Suppressor macrophage treated with lipopolysaccharide for 1 hour (primary cell): ENCODE measurements around the gene RFPL2.
"Not testable (repeated sequence)": the region's sequence is repeated elsewhere in the genome, so short reads cannot be mapped to it uniquely, and the experiment has no call there.

ENCODE experiments used
- DNase-seq, 3 donors: peaks; one replicate each; pipeline ENCODE4 v3.0.0-alpha.2; 2020 to 2022

Gene RFPL2

DNA sequence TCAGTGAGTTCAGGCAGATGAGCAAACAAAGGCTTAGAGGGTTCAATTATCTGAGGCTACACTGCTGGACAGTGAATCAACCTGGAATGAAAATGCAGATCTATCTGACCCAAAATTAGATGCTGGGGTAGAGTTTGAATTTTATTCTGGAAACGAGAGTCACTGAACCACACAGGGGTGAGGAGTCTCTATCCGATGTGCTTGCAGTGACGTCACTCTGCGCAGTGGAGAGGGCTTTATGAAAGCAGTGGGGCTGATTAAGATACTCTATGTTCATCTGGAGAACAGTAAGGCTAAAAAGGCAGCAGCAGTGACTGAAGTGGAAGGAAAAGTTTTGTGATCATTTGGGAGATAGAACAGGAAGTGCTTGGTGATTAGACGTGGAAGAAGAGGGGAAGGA is 44.5 kb downstream of the RFPL2 start:
- DNase-seq: not testable (repeated sequence)

DNA sequence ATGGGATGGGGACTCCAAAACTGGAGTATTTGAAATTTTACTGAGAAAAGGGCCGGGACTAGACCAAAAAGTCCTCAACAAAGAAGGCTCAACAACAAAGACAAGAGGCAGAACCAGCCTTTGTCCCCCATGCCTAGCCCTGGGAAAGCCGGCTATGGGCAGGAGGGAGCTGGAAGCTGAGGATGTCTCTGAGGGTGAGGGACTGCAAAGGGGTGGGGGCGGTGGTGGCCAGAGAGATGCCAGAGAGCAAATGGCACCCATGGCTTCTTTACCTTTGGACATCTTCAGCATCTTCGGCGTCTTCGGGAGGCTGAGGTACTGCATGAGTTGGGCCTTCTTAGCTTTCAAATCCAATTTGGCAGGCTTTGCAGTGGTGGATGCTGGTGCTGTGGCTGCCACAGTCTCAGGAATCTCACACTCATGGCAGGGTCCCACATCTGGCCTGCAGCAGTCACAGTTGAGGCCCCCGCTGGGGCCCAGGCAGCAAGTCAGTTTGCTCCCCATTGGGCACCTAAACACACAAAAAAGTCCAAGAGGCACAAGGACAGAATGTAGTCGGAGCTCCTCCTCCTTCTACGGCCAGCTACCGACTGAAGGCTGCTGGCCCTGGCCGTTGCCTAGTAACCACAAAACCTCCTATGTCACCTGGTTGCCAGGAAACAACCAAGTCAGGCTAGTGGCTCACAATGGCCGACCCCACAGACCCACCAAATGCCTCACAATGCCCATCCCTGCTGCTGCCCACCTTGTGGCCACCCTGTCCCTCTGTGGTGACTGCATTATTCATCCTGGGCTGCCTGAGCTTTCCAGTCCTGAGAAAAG is 46.0 kb downstream of the RFPL2 start, which contains the start of gene C22orf42:
TSS of gene C22orf42 (minus strand) at position 592 of the 822 bp plus-strand sequence. CDS start at position 504, 88 bp downstream.
- DNase-seq: no peak

DNA sequence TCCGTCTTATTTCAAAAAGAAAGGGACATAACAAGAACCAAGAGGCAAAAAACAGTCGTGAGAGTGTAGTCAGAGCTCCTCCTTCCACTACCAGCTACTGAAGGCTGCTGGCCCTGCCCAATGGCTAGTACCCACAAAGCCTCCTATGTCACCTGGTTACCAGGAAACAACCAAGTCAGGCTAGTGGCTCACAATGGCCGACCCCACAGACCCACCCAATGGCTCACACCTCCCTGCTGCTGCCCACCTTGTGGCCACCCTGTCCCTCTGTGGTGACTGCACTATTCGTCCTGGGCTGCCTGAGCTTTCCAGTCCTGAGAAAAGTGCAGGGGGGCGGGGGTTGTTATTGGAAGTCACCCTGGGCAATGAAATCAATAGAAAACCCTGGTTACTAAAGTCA is 47.2 kb downstream of the RFPL2 start:
- DNase-seq: not testable (repeated sequence)

DNA sequence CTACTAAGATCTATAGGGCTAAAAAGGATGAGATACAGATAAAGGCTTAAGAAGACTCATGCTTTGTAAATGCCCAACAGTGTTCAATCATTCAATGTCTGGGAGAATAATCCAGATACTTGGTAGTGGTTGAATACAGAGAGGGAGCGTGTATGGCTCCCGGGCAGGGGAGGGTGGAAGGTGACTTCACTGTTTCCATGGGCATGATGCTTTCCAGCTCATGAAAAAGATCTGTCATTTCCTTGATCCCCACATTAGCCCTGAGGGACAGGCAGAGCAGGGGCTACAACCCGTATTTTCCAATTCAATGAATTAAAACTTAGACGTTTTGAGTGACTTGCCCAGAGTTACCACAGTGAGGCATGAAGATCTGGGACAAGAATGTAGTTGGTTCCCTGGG is 50.1 kb downstream of the RFPL2 start:
- not testable (repeated sequence) for DNase-seq

DNA sequence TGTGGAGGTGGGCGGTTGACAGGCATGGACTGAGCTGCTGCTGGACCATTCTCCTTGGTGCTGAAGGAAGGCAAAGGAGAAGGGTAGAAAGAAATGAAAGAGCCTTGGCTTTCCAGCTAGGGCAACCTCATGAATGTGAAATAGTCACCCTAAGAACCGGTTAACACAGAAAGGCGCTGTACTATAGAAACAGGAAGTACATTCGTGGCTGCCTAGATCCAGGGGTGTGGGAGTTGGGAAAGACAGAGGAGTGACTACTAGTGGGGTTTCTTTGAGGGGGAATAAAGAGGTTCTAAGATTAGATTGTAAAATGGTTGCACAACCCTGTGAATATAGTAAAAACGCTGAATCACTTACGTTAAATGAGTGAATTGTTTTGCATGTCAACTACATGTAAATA is 53.2 kb downstream of the RFPL2 start:
- peak; percentile 50 to 86 (median 59) for DNase-seq

DNA sequence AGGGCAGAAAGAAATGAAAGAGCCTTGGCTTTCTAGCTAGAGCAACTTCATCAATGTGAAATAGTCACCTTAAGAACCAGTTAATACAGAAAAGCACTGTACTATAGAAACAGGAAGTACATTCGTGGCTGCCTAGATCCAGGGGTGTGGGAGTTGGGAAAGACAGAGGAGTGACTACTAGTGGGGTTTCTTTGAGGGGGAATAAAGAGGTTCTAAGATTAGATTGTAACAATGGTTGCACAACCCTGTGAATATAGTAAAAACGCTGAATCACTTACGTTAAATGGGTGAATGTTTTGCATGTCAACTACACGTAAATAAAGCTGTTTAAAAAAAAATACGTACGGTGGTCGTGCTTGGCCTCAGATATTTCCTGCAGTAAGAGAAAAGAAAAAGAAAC is 54.2 kb downstream of the RFPL2 start:
- DNase-seq: peak; percentile 47 to 87 (median 81)

DNA sequence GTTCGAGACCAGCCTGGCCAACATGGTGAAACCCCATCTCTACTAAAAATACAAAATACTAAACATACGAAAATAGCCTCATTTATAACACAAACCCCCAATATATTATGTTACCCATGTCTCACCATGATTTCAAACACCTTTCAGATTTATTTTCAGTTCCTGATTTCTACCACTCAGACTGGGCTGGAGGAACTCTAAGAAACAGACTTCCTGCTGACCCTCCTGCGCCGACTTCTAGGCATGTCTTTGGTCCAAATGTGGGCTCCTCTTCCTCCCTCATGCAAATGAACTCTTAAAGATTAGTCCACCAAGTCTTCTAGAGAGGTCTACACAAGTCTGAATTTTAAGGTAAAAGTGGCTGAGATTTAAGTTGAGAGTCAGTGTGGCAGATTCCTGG is 56.5 kb downstream of the RFPL2 start:
- DNase-seq: not testable (repeated sequence)

DNA sequence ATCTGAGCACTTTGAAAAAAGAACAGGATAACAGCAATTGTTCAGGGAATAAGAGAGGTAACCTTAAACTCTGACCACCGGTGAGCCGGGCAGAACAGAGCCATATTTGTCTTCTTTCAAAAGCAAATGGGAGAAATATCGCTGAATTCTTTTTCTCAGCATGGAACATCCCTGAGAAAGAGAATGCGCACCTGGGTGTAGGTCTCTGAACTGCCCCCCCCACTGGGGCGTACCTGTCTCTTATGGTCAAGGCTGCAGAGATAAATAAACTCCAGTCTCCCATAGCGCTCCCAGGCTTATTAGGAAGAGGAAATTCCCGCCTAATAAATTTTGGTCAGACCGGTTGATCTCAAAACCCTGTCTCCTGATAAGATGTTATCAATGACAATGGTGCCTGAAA is 57.7 kb downstream of the RFPL2 start:
- DNase-seq: not testable (repeated sequence)

DNA sequence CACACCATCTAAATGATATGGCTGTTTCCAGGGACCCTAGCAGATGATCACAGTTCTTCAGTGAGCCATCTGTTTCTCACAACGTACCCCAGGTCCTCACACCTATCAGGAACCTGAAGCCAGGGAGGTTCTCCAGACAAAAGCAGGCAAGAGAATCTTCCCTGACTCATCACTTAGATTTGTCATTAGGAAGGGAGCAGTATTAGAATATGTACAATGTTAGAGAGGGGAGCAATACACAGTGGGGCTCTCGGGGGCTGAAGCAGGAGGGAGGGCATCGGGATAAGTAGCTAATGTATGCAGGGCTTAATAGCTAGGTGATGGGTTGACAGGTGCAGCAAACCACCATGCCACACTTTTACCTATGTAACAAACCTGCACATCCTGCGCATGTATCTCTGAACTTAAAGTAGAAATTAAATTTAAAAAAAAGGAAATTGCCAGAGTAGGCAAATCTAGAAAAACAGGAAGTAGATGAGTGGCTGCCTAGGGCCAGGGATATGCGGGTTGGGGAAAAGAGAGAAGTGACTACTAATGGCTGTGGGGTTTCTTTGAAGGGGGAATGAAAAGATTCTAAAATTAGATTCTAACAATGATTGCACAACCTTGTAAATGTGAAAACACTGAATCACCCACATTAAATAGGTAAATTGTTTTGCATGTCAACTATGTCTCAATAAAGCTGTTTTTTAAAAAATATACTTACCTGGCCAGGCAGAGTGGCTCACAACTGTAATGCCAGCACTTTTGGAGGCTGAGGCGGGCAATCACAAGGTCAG is 60.2 kb downstream of the RFPL2 start:
- peak; percentile 85 to 94 (median 92) for DNase-seq

DNA sequence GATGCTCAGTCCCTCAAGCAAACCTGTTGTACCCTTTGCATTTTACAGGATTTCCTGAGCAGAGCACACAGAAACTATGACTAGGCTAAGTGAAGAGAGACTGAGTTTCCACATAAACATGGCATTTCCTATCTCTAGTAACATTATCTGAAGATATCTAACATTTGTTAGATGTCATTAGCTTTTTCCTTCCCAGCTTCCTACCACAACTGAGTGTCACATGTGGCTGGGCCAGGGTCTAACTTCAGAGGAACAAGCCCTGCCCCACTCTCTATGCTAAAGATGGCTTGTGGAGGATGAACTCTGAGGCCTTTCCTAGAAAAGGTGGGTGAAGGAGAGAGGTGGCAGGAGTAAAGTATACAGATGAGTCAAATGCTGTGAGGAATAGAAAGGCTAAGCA is 62.3 kb downstream of the RFPL2 start:
- DNase-seq: no peak

DNA sequence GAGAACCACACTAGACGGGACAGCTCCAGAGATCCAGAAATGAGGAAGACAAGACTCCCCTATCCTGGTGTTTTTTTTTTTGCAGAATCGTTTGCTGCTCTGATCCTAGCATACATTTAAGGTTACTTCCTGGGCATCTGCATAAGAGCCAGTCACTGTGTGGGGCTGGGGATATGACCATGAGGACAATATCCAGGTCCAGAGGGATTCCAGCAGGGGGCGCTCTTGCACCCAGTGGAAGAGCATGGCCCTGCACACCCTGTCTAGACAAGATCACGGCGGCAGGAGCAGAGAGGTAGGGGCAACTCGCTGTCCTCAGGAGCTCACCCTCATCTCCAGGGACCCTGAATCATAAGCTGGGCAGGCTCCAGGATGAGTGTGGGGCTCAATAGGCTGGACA is 64.2 kb downstream of the RFPL2 start:
- DNase-seq: not testable (repeated sequence)
